ENCODE data around the gene ZNF770. TPM values are rescaled to one million over a fixed set of nuclear protein-coding genes. Genes with fewer than 3 reads are reported as not detected.

ZNF770 gene
- total RNA-seq, 4 donors from 2014 or later = 20.9 to 27.4 (median 24.2) TPM

DNA sequence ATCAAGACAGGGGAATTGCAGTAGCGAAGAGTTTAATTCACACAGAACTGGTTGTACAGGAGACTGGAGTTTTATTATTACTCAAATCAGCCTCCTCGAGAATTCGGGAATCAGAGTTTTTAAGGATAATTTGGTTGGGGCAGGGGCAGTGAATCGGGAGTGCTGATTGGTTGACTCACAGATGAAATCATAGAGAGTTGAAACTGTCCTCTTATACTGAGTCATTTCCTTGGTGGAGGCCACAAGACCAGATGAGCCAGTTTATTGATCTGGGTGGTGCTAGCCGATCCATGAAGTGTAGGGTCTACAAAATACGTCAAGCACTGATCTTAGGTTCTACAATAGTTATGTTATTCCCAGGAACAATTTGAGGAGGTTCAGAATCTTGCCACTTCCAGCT is 5.3 kb upstream of the ZNF770 start:
- TF ChIP-seq EP300 (IDR thresholded peaks at IDR 0.05) (no peak), POLR2AphosphoS5 (IDR thresholded peaks at IDR 0.05) (no peak), CTCF (IDR thresholded peaks at IDR 0.05) (no peak), POLR2A (IDR thresholded peaks at IDR 0.05) (no peak)
- no peak overlapping the region for H3K27ac ChIP-seq
- 82 to 92% methylated on average over 6 of the region's 6 CpGs for WGBS, 2 donors (ENCODE audit: low coverage in 1 of 2)

GRCh38 chr15:34987609-34988026 is 469 bp downstream of the ZNF770 start:
- TF ChIP-seq POLR2A (IDR thresholded peaks at IDR 0.05) (no peak), POLR2AphosphoS5 (IDR thresholded peaks at IDR 0.05) (no peak), CTCF (IDR thresholded peaks at IDR 0.05) (no peak), EP300 (IDR thresholded peaks at IDR 0.05) (no peak)
- H3K27me3 ChIP-seq = no peaks in the 10 kb centered on the region
- no peak for ATAC-seq
- H3K9me3 ChIP-seq = no peaks in the 10 kb centered on the region
- peaks cover 0 to 18% of the 10 kb centered on the region in 2 donors for H3K36me3 ChIP-seq
- peak overlapping the region; percentile 84 to 90 for H3K4me3 ChIP-seq
- H3K4me1 ChIP-seq = peaks cover 13 to 45% (median 21%) of the 10 kb centered on the region in 3 donors
- WGBS, 2 donors (ENCODE audit: low coverage in 1 of 2) = 2% methylated on average over 7 to 16 of the region's 16 CpGs
- peak overlapping the region; percentile 81 to 98 (median 94) for H3K27ac ChIP-seq

More for the DNA sequence above, 5.3 kb upstream of the ZNF770 start:
- Histone ChIP-seq H3K9me3 (no peaks in the 10 kb centered on the region), H3K36me3 (no peaks in the 10 kb centered on the region), H3K4me3 (no peak overlapping the region), H3K27me3 (no peaks in the 10 kb centered on the region), H3K4me1 (peaks cover 0 to 7% (median 0%) of the 10 kb centered on the region in 3 donors)
- ATAC-seq = no peak

DNA sequence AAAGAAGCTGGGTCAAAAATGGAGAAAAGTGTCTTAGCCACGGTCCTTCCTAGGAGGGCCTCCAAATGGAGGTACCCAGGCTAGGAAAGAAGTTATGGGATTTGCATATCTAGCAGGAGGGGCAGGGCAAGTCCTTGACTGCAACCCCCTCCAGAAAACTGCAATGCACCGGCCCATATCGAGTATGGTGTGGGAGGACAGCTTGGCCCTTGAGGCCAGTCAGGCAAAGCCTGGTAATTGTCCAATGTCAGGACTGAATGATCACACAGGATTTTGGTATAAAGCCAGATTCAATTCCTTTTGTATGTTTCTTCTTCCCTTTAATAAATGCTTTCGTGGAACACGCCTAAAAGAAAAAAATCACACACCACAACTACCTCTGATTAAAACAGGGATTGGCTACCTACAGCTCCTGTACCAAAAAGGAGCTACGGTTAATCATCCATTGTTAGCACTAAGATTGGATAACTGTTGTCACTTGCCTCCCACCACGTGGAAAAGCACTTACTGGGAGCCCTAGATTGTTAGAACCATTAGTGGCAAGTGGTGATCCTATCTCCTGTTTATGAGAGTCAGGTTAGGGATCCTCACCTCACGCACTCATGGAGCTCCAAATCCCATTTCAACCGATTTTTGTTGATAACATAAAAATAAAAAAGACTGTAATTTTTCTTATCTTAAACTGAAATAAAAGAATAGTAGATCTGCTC is 1.2 kb downstream of the ZNF770 start:
- H3K27me3 ChIP-seq = no peaks in the 10 kb centered on the region
- WGBS, 2 donors (ENCODE audit: low coverage in 1 of 2) = 23 to 25% methylated on average over 7 of the region's 9 CpGs
- no peak for TF ChIP-seq EP300 (IDR thresholded peaks at IDR 0.05)
- no peak for TF ChIP-seq CTCF (IDR thresholded peaks at IDR 0.05)
- TF ChIP-seq POLR2AphosphoS5 (IDR thresholded peaks at IDR 0.05) = no peak
- TF ChIP-seq POLR2A (IDR thresholded peaks at IDR 0.05) = no peak
- H3K36me3 ChIP-seq = peaks cover 0 to 25% of the 10 kb centered on the region in 2 donors
- peak overlapping the region in 3 of 4 donors; percentile 81 to 98 (median 93) for H3K27ac ChIP-seq
- no peaks in the 10 kb centered on the region for H3K9me3 ChIP-seq
- no peak for ATAC-seq
- H3K4me1 ChIP-seq = peaks cover 13 to 45% (median 21%) of the 10 kb centered on the region in 3 donors
- H3K4me3 ChIP-seq = peak overlapping the region; percentile 84 to 90

DNA sequence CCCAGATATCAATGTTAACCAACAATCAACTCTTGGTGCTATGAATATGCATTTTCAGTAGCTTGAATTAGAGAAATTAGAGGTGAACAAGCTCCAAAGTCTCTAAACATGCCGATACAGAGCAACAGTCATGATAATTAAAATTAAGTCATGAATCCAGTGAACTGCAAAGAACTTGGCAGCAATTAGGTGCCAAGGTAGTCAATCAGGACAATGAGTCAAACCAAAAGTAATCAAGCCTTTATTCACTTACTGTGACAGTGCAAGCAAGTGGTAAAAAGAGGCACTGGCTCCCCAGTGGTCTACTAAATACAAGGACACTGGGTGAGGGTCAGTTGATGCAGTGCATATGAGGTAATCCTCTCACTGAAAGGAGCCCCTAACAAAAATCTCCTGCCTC is 1.8 kb downstream of the ZNF770 start:
- TF ChIP-seq POLR2A (IDR thresholded peaks at IDR 0.05) (no peak), EP300 (IDR thresholded peaks at IDR 0.05) (no peak), POLR2AphosphoS5 (IDR thresholded peaks at IDR 0.05) (no peak), CTCF (IDR thresholded peaks at IDR 0.05) (no peak)
- Histone ChIP-seq H3K9me3 (no peaks in the 10 kb centered on the region), H3K27ac (peak overlapping the region in 1 of 4 donors; percentile 93), H3K4me3 (peak overlapping the region in 1 of 2 donors; percentile 90), H3K27me3 (no peaks in the 10 kb centered on the region), H3K4me1 (peaks cover 13 to 45% (median 21%) of the 10 kb centered on the region in 3 donors), H3K36me3 (peaks cover 0 to 31% of the 10 kb centered on the region in 2 donors)
- ATAC-seq = no peak
- 57 to 86% methylated on average over 1 of the region's 1 CpG for WGBS, 2 donors (ENCODE audit: low coverage in 1 of 2)
